22Rv1 (cell line): ENCODE results near the gene EHBP1.

Experiments
- CTCF ChIP-seq: fragments of 450-650 bp; IDR thresholded peaks from 2 replicates; pipeline ENCODE4 v1.5.1; 2017; ENCODE audit warnings: mild to moderate bottlenecking
- ZFX ChIP-seq: fragments of 450-650 bp; IDR thresholded peaks from 2 replicates; pipeline ENCODE4 v1.6.1; 2017; ENCODE audit warnings: antibody characterized with exemption, borderline replicate concordance

DNA sequence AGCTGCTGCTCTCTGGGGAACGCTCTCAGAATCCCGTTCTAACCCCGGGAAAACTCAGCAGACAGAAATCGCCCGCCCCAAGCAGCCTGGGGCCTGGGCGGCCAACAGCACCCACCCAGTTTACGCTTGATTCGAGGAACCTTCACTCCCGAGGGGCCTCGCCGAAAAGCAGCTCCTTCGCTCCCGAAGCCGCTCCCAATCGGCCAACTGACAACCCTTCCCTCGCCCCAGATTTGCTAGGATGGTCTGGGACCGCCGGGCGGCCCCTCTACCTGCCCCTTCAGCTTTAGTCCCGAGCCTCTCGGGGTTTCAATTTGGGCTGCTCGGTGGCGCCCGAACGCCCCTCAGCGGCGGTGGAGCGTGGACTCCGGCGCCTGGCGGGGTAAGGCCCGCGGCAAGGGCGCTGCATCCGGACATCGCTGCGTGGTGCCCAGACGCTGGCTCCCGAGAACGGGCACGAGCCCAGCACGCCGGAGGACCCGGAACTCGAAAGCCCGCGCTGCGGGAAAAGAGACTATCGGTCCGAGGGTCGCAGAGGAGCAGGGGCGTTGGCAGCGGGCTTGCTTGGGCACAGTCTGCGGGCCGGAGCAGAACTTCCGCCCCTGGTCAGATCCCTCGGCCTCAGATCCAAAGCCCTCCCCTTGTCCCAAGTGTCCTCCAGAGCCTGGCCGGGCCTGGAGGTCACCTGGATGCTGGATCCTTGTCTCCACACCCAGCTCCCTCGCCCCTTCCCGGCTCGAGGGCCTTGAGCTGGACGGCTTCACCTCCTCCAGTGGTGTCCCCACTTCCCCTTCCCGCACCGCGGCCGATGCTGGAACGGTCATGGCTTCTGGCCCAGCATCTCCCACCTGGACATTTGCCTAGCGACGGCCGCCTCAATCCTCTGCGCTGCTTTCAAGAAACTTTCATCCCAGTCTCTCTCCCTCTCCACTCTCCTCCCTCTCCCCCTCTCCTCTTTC, 342.1 kb downstream of the EHBP1 start:
- TF ChIP-seq CTCF: no peak
- TF ChIP-seq ZFX: no peak
